ENCODE results near the gene SLC7A6. TPM values are rescaled to one million over a fixed set of nuclear protein-coding genes. Genes with fewer than 3 reads are reported as not detected.

SLC7A6 gene
- total and polyA plus RNA-seq, 2 of the 13 experiments (the other 11 are each of a cell fraction or from before 2014, with no cell fraction given), result 35.8 to 70.8 TPM

DNA sequence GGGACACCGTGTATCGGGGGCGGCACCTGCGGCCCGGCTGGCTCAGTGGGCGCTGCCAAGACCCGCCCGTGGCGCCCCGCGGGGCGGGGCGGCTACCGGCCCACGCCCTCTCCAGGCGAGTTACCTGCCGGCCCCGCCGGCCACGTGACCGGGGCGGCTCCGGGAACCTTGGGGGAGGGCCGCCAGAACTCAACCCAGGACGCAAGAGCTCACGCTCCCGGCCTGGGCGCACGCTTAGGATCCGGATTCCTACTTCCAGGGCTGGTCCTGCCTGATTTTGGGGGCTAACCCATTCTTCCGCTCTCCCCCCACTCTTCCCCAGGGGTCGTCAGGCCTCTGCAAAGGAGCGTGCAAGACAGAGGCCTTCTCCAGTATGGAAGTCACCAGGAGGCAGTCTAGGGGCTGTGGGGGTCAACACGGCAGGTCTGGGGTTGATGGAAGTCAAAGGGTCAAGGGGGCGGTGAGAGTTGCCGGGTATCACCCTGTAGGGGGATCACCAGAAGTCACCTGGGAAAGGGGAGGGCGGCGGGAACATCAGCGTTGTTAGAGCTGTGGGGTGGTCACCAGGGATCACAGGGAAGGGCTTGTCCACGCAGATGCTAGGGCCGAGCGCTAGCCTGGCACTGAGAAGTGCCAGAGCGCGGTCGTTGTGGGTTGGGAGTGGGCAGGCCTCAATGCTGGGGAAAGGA lies 28.0 kb upstream of the SLC7A6 start (continued):
- TF ChIP-seq, protein P1, sequence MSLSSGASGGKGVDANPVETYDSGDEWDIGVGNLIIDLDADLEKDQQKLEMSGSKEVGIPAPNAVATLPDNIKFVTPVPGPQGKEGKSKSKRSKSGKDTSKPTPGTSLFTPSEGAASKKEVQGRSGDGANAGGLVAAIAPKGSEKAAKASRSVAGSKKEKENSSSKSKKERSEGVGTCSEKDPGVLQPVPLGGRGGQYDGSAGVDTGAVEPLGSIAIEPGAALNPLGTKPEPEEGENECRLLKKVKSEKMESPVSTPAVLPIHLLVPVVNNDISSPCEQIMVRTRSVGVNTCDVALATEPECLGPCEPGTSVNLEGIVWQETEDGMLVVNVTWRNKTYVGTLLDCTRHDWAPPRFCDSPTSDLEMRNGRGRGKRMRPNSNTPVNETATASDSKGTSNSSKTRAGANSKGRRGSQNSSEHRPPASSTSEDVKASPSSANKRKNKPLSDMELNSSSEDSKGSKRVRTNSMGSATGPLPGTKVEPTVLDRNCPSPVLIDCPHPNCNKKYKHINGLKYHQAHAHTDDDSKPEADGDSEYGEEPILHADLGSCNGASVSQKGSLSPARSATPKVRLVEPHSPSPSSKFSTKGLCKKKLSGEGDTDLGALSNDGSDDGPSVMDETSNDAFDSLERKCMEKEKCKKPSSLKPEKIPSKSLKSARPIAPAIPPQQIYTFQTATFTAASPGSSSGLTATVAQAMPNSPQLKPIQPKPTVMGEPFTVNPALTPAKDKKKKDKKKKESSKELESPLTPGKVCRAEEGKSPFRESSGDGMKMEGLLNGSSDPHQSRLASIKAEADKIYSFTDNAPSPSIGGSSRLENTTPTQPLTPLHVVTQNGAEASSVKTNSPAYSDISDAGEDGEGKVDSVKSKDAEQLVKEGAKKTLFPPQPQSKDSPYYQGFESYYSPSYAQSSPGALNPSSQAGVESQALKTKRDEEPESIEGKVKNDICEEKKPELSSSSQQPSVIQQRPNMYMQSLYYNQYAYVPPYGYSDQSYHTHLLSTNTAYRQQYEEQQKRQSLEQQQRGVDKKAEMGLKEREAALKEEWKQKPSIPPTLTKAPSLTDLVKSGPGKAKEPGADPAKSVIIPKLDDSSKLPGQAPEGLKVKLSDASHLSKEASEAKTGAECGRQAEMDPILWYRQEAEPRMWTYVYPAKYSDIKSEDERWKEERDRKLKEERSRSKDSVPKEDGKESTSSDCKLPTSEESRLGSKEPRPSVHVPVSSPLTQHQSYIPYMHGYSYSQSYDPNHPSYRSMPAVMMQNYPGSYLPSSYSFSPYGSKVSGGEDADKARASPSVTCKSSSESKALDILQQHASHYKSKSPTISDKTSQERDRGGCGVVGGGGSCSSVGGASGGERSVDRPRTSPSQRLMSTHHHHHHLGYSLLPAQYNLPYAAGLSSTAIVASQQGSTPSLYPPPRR (CRISPR knock-in tag; IDR thresholded peaks at IDR 0.05; ENCODE audit: borderline replicate concordance), result peak; percentile 75
- TF ChIP-seq SOX13 (IDR thresholded peaks at IDR 0.05) (no peak), SOX13 (CRISPR knock-in tag; conservative IDR thresholded peaks at IDR 0.05 in 1 of 2, IDR thresholded peaks at IDR 0.05 in 1 of 2) (no peak; a peak in 1 of 4 replicates), CBX1 (IDR thresholded peaks at IDR 0.05; ENCODE audit: low read depth) (peak; percentile 45), SIN3A (IDR thresholded peaks at IDR 0.05; ENCODE audit: borderline replicate concordance, low read depth, low read length) (peak; percentile 83; the same call in 1 of the 2 replicates)
- TF ChIP-seq, protein P2, sequence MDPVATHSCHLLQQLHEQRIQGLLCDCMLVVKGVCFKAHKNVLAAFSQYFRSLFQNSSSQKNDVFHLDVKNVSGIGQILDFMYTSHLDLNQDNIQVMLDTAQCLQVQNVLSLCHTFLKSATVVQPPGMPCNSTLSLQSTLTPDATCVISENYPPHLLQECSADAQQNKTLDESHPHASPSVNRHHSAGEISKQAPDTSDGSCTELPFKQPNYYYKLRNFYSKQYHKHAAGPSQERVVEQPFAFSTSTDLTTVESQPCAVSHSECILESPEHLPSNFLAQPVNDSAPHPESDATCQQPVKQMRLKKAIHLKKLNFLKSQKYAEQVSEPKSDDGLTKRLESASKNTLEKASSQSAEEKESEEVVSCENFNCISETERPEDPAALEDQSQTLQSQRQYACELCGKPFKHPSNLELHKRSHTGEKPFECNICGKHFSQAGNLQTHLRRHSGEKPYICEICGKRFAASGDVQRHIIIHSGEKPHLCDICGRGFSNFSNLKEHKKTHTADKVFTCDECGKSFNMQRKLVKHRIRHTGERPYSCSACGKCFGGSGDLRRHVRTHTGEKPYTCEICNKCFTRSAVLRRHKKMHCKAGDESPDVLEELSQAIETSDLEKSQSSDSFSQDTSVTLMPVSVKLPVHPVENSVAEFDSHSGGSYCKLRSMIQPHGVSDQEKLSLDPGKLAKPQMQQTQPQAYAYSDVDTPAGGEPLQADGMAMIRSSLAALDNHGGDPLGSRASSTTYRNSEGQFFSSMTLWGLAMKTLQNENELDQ (CRISPR knock-in tag; IDR thresholded peaks at IDR 0.05; ENCODE audit: borderline replicate concordance), result no peak
- TF ChIP-seq, protein P3, sequence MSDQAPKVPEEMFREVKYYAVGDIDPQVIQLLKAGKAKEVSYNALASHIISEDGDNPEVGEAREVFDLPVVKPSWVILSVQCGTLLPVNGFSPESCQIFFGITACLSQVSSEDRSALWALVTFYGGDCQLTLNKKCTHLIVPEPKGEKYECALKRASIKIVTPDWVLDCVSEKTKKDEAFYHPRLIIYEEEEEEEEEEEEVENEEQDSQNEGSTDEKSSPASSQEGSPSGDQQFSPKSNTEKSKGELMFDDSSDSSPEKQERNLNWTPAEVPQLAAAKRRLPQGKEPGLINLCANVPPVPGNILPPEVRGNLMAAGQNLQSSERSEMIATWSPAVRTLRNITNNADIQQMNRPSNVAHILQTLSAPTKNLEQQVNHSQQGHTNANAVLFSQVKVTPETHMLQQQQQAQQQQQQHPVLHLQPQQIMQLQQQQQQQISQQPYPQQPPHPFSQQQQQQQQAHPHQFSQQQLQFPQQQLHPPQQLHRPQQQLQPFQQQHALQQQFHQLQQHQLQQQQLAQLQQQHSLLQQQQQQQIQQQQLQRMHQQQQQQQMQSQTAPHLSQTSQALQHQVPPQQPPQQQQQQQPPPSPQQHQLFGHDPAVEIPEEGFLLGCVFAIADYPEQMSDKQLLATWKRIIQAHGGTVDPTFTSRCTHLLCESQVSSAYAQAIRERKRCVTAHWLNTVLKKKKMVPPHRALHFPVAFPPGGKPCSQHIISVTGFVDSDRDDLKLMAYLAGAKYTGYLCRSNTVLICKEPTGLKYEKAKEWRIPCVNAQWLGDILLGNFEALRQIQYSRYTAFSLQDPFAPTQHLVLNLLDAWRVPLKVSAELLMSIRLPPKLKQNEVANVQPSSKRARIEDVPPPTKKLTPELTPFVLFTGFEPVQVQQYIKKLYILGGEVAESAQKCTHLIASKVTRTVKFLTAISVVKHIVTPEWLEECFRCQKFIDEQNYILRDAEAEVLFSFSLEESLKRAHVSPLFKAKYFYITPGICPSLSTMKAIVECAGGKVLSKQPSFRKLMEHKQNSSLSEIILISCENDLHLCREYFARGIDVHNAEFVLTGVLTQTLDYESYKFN (CRISPR knock-in tag; conservative IDR thresholded peaks at IDR 0.05), result peak; percentile 43; the same call in 1 of the 2 replicates
- TF ChIP-seq, protein P4, sequence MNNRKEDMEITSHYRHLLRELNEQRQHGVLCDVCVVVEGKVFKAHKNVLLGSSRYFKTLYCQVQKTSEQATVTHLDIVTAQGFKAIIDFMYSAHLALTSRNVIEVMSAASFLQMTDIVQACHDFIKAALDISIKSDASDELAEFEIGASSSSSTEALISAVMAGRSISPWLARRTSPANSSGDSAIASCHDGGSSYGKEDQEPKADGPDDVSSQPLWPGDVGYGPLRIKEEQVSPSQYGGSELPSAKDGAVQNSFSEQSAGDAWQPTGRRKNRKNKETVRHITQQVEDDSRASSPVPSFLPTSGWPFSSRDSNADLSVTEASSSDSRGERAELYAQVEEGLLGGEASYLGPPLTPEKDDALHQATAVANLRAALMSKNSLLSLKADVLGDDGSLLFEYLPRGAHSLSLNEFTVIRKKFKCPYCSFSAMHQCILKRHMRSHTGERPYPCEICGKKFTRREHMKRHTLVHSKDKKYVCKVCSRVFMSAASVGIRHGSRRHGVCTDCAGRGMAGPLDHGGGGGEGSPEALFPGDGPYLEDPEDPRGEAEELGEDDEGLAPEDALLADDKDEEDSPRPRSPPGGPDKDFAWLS (CRISPR knock-in tag; IDR thresholded peaks at IDR 0.05; ENCODE audit: borderline replicate concordance), result peak; percentile 64; the same call in 1 of the 2 replicates
- TF ChIP-seq, protein P5, sequence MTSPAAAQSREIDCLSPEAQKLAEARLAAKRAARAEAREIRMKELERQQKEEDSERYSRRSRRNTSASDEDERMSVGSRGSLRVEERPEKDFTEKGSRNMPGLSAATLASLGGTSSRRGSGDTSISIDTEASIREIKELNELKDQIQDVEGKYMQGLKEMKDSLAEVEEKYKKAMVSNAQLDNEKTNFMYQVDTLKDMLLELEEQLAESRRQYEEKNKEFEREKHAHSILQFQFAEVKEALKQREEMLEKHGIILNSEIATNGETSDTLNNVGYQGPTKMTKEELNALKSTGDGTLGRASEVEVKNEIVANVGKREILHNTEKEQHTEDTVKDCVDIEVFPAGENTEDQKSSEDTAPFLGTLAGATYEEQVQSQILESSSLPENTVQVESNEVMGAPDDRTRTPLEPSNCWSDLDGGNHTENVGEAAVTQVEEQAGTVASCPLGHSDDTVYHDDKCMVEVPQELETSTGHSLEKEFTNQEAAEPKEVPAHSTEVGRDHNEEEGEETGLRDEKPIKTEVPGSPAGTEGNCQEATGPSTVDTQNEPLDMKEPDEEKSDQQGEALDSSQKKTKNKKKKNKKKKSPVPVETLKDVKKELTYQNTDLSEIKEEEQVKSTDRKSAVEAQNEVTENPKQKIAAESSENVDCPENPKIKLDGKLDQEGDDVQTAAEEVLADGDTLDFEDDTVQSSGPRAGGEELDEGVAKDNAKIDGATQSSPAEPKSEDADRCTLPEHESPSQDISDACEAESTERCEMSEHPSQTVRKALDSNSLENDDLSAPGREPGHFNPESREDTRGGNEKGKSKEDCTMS (CRISPR knock-in tag; conservative IDR thresholded peaks at IDR 0.05), result no peak
- TF ChIP-seq, protein P6, sequence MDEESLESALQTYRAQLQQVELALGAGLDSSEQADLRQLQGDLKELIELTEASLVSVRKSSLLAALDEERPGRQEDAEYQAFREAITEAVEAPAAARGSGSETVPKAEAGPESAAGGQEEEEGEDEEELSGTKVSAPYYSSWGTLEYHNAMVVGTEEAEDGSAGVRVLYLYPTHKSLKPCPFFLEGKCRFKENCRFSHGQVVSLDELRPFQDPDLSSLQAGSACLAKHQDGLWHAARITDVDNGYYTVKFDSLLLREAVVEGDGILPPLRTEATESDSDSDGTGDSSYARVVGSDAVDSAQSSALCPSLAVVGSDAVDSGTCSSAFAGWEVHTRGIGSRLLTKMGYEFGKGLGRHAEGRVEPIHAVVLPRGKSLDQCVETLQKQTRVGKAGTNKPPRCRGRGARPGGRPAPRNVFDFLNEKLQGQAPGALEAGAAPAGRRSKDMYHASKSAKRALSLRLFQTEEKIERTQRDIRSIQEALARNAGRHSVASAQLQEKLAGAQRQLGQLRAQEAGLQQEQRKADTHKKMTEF (CRISPR knock-in tag; IDR thresholded peaks at IDR 0.05), result no peak; the same call in 1 of the 2 replicates
